Hematopoietic multipotent progenitor cell (in vitro differentiated cells): ENCODE data around the gene MTHFD1L. TPM values are rescaled to one million over a fixed set of nuclear protein-coding genes. Genes with fewer than 3 reads are reported as not detected.

Source experiments
- DNase-seq, 3 donors: peaks; one replicate each; pipeline ENCODE4 v3.0.0-alpha.2; 2011 to 2015; ENCODE audit warnings: low read depth in 2 of 3, low spot score in 2 of 3
- small RNA-seq: library from RNA; depleted of rRNA; stranded (forward); fragments of <200 nt; gene quantifications from one replicate; pipeline ENCODE3, GENCODE V24; 2012
- total RNA-seq: library from RNA; depleted of rRNA; stranded (reverse); fragments of >200 nt; gene quantifications from one replicate; pipeline ENCODE4 v1.2.3, GENCODE V29; 2012

MTHFD1L gene
- total RNA-seq, 1 donor: 9.2 TPM

DNA sequence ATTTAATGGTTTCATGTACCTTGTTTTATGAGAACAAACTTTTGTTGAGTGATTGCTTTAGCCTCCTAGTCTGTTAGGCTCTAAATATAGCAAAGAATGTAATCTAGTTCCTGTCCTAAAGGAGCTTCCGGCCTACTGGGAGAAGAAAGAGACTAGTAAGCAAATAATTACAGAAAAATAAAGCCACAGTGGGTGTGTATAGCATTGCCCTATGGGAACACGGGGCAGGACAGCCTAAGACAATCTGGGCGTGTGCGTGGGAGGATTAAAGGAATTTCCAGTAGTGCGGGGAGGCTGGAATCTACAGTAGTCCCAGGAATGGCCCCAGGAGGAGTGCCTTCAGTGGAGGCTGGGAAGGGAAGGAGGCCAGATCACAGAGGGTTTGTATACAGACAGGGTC is 276.2 kb downstream of the MTHFD1L start:
- no peak for DNase-seq

DNA sequence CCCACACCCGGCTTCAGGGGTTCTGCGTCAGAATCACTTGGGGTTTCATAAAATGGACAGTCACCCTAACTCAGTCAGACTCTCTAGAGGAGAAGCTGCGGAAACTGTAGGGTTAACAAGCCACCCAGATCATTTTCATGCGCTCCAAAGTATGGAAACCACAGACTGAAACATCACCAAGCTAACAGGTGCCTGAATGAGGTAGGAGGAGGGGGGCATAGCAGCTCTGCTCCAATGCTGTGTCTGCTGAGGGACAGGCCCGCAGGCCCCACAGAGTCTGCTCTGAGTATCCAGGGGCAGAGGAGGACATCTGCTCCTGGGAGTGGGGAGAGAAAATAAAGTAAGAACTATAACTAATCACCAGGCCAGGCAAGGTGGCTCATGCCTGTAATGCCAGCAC is 277.2 kb downstream of the MTHFD1L start:
- DNase-seq: no peak

DNA sequence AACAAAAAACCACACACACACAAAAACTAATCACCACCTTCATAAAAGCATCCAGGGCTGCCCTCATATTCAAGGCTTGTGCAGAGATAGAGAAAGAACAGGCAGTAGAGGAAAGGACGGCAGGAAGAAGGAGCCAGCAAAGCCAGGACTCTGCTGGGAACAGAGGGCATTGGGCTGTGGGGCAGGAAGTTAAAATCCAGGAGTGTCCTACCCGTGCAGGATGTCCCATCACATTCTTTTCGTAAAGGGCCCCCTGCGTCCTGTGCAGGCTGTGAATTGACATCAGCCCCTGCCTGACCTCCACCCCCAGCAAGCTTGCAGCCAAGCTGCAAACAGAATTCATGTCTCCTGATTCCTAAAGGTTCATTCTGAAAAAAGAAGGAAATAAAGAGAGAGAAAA is 277.8 kb downstream of the MTHFD1L start:
- no peak for DNase-seq

DNA sequence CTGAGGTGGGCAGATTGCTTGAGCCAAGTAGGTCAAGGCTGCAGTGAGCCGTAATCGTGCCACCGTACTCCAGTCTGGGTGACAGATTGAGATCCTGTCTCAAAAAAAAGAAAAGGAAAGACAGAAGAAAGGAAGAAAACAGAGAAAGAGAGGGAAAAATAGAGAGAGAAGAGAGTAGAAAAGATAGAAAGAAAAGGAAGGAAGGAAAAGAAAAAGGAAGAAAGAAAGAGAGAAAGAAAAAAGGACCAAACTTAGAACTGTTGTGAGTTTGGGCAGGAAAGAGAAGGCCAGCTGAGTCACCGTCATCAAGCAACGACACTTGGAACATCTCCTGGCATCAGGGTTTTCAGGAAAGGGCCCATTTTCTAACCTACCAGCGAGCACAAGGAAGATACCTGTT is 278.3 kb downstream of the MTHFD1L start:
- no peak for DNase-seq

DNA sequence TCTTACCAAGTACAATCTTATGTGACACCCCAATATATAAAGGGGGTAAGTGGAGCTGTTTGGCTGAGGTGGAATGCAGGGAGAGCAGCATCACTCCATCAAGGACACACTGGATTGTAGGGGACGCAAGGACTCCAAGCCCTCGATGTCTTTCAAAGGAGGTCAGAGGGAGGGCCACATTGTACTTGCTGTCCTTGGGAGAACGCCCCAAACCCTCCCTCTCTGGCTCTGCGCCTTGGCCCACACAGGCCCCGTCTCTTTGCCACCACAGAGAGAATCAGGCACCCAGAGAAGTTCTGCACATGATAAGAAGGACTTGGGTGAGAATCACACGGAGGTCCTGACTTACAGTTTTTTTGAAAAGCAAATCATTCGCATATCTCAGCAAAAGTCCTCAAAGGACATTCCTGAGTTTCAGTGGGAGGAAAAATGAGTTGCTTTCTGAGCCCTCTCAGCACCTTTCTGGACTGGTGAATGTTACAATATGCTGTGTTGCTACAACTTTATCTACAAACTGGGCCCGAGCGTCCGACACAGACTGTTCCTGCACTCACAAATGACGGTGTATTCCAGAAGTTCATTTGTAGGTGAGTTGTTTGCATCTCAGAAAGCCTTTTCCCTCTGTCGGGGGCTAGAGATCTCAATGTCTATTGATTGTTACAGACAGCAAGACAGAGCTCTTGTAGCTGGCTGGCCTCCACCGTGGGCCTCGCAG is 281.8 kb downstream of the MTHFD1L start:
- DNase-seq: no peak

DNA sequence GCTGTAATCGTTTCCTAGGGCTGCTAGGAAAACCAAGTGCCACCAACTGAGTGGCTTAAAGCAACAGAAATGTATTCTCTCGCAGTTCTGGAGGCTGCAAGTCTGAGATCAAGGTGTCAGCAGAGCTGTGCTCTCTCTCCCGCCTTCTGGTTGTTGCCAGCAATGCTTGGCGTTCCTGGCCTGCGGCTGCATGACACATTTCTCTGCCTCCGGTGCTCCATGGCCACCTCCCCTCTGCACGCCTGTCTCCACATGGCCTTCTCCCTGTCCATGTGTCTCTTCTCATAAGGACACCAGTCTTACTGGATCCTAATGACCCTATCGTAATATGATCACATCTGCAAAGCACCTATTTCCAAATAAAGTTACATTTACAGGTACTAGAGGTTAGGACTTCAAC is 282.6 kb downstream of the MTHFD1L start:
- no peak for DNase-seq

DNA sequence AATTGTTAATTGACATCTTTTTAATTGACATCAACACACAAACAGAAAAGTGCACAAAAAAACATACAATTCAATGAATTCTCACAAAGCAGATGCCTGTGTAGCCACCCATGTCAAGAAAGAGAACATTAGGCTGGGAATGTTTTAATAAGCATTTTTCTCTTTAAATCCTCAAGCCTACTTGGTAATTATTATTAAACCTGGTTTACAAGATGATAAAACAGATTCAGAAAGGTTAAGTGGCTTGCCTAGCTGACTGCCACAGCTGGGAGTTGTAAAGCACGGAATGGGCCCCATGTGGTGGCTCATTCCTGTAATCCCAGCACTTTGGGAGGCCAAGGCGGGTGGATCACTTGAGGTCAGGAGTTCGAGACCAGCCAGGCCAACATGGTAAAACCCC is 284.3 kb downstream of the MTHFD1L start:
- DNase-seq: no peak

Small RNAs within 50 kb of the gene (small RNA-seq; reads per million reads assigned to genes)
- gene RNU6-302P: not detected
